Stimulated activated CD8-positive, alpha-beta memory T cell treated with anti-CD3 and anti-CD28 coated beads, Interleukin-2, amount 100 ng/mL, for 1 hour (primary cell): ENCODE data around the gene GSX2.

Source experiments
- DNase-seq, 2 donors: peaks; one replicate each; pipeline ENCODE4 v3.0.0-alpha.2; 2020; ENCODE audit warnings: low read depth in 2 of 2

GSX2 gene

DNA sequence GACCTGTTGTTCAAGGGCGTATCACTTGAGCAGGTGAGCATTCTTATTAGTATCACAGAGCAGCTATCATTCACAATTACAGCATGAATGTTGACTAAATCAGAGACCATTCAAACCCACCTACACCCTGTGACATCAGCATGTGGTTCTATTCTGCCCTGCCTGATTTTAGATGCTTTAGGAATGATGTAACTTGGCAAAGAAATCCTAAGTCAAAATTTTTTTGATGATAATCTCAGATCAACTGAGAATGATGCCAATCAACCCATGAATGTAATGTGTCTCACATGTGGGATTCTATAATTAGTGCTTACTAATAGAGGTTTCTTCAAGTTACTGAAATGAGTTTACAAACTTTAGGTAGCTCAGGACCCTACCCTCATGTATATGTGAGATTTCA lies 22.2 kb upstream of the GSX2 start:
- no peak for DNase-seq

DNA sequence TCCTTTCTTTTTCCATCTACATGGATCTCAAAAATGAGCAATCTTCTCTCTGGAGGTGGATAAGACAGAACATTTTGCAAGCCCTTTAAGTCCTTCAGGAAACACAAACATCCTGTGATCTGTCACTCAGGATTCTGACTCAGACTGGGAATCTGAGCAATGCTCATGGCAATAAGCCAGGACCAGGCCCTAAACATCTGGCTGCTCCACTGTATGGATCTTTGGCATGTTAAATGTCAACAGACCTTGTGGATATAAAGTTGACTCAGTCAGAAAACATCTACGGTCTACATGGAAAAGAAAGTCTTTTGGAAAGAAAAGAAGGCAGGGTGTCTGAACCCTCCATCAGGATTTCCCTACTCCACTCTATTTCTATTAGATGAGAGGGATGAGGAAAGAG lies 17.8 kb upstream of the GSX2 start:
- no peak for DNase-seq

DNA sequence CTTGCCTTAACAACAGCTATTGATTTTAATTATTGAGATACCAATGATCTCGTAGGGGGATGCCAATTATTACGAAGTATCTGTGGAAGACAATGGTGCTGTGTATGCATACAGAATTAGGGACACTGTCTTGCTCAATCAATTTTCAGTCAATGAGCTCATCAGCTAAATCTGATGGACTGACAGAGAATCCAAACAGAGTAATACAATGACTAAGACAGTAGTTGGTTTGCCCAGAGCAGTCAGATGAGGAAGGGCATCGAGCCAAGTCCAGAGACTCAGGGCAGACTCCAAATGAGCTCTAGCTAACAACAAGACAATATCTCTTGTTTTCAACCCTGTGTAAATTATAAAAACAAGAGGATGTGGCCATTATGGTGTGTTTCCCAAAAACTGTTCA lies 14.7 kb upstream of the GSX2 start:
- no peak for DNase-seq

DNA sequence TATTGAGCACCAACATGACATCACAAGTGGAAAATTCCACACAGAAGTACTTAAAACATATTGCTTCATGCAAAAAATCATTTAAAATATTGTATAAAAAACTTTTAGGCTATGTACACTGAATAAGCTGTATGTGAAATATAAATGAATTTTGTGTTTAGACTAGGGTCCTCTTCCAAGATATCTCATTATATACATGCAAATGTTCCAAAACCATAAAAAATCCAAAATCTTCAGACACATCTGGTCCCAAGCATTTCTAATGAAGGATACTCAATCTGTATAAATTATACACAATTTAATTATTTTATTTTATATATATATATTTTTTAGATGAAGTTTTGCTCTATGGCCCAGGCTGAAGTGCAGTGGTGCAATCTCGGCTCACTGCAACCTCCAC lies 10.1 kb upstream of the GSX2 start:
- no peak for DNase-seq

DNA sequence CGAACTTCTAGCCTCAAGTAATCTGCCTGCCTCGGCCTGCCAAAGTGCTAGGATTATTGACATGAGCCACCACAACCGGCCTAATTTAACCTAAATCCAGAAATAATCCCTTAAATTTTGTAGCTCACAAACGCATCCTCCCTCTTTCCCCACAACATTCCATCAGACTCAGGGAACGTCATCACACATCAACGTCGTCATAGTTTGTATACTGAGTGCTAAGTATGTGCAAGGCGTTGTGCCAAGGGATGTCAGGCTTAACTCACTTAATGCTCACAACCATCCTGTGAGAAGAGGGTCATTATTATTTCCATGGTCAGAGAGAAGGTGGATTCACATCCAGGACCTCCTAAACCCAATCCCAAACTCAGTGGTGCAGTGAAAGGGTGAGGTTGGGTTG lies 9.6 kb upstream of the GSX2 start:
- no peak for DNase-seq

DNA sequence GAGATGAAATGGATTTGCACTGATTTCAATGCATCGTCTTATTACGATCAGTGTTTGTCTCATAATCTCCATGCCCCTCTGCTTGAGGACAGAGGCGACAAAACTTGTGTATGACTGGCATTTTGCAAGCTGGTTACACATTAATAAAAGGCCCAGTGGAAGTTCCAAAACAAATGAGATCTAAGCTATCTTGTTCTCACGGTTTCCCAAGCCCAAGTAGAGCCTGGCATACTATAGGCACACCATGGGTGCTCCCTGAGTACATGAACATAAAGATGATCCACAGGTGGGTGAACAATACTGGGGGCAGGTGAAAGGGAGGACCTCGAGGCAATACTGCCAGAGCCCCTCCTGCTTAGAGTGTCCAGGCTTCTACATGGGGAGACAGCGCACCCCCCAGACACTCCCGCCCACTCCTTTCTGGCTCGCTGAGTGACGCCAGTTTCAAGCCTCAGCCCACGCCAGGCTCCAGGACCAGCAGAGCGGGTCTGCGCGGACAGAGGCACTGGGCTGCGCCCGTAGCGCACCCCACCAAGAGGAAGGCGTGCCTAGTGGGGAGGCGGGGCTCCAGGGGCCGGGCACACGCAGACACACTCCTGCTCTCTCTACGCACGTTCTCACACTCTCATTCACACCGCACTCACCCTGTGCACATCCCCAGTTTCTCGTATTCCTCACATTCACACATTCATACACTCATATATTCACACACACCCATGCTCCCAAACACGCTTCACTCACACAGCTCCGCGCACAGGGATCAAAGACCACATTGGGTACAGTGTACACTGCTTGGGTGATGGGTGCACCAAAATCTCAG lies 8.9 kb upstream of the GSX2 start:
- DNase-seq = no peak

DNA sequence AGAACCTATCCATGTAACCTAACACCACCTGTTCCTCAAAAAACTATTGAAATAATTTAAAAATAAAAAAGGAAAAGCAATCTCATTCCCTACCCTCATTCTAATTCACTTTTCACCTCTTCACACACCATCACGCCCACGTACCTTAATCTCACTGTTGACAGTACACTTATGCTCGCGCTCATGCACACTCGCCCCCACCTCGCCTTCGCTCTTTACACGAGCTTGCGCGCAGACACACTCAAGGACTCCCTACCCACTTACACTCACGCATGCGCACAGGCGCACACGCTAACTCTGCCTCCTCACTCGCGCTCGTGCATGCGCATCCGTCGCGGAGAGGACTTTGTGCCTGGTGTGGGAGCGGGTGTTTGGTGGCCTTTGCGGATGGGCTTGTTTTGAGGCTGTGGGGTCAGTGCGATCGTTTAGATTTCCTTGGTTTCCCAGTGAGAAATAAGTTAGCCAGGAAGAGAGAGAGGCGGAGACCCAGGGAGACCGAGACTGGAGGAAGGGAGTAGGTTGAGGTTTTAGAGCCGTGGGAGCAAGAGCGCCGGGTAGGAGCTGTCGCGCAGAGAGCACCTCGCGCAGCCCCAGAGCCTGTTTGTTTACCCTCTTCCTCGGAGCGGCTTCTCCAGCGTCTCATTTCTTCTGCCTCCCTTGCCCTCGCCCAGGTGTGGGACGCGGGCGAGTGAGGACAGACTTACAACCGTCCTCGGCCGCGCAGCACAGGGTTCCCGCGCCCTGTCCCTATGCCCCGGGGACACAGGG lies 8.1 kb upstream of the GSX2 start:
- DNase-seq = peak; percentile 63 to 74

DNA sequence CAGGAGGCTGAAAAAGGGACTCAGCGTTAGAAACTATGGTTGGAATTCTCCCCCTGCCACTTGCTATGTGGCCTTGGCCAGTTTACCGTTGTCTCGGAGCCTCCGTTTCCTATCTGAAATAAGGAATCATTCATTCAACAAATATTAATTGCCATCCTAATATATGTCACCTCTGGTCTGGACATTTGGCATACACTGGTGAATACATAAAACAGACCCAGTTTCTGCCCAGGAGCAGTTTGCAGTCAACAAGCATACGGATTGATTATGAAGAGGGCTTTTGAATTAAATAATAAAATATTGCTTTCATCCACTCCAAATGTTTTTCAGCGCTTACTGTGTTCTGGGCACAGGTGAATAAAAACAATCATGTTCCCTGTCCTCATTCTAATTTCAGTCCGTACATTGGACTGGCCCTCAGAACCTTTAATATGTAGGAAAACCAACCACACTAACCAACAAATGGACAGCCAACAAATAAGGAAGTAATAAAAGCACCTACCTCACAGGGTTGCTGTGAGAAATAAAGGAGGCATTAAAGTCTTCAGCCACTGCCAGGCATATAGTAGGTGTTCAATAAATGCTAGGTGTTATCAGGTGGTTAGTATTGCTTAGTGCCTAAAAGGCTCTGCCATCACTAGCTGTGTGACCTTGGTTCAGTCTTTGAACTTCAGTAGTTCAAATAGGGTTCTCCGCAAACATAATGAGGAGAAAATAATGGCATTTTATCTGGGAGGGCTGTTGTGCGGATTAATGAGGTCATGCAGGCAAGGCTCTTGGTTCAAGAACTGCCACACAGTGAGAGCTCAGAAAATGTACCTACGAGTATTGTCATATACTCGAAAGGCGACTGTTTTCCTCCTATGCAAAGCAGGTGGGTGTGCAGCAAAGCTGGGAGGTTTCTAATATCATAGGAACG lies 7.3 kb upstream of the GSX2 start:
- no peak for DNase-seq

DNA sequence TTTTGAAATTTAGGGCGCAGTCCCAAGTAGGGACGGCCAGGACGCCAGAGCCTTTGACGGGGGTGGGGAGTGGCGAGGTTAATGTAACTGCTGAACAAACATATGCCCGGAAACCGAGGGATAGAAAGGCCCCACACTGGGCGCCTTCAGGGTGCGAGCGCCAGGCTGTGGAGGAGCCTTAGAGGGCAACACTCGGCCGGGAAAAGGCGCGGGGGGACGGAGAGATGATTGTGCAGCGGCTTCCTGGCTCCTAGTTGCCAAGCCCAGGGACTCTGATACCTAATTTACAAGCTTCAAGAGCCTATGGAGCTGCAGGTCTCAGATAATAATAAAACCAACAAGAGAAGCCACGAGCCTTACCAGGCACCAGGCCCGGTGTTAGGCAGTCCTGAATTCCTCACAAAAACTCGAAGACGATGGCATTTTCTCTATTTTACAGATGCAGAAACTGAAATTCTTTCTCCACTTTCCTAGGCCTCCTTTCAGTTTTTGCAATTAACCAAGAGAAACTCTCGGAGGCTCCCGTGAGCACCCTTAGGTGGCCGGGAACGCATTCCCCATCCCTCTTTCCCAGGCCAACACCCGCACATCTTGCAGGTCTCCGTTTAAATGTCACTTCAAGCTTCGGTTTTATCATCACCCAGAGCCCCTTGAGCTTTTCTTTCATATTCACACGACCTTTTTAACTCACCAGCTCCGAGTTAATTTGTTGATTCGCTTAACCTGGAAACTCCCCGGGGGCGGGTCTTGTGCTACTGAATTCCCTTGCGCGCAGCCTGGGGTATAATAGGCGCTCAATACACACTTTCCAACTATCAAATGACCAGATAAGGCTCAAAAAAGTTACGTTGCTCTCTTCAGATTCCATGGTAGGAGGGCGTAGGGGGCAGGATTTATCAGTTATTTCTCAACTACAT lies 6.4 kb upstream of the GSX2 start:
- DNase-seq = no peak

DNA sequence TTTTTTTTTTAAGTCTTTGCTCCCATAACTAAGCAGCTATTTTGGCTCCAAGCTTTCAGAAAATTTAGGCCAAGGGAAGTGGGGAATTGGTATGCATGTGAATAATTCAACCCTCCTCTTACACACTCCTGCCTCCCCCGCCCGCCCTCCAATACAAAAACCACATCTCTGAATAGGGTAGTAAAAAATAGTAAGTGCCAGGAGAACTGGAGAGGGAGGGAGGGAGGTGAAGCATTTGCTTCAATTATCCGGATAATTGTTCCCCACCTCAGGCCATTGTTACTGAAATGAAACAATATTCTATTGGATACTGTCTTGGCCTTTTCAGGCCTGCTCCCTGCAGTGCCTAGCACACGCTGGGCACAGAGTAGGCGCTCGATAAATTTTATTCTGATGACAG lies 5.5 kb upstream of the GSX2 start:
- no peak for DNase-seq

DNA sequence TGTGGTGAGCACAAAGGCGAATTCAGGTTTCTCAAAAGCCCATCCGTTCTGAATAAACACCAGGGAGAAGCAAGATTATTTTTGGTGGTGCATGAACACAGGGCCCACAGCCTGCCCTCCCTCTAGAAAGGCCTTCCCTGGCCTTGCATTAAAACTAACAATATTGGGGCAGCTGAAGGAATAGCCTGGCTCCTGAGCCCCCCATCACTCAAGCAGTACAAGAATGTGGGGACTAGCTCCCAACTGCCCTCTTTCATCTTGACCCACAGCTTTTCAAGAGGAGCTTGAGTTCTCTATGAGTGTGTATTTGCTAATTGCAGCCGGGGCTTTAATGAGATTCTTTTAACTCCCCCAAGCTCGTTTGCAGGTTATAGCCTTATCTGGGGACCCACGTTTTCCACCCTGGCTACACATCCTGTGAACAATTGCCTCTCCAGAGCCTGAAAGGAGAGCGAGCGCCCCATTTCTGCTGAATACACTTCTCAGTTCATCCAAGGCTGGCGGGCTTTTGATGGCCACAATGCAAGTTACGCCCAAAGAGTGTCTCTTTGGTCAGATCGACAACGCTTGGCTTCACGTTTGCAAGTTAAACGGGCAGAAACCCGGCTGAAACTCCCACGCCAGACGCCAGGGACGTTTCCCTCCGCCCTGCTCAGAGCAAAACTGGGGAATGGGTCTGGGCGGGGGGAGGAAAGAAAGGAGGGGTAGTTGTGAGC lies 4.7 kb upstream of the GSX2 start:
- no peak for DNase-seq

DNA sequence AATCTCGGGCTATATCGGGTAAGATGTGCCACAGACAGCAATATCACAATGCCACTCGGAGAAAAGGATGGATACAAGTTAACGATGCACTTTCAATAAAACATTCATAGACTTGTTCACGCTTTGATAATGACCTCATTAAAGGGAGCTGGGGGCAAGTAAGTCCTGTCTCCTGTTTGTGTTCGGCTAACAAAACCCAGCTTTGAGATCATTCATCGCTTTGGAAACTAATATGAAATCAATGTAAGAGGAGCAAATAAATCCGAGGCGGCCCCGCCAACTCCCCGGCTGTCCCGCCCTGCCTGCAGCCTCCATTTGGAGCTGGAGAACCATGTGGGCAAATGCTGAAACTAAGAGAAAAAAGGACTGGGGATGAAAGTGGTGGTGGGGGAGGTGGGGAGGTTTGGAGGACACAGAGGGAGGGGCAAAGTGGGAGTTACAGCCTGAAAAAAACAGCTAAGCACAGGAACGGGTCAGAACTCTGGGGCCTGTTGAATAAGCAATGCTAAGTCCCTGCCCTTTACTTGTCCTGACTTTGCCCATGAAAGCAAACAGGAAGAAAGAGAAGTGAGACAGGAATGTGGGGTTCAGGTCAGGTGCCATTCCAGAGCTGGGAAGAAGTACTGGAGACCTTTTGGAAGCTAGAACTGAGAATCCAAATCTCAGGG lies 3.5 kb upstream of the GSX2 start:
- DNase-seq = no peak

DNA sequence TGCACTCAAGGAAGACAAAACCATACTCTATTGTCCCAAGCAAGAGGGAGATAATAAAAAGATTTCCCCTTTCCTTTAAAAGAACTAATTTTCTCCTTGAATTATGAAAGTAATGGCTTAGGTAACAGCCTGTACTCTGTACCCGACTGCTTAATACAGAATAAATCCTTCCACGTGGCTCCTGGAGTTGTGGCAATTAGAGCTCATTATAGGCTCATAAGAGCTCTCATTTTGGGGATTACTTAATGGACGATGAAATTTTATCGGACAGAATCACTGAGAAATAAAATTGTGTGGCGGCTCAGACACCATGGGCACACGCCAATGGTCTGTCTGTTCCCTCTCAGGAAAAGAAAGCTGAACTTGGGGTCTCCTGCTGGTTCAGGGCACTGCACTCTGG lies 2.8 kb upstream of the GSX2 start:
- DNase-seq = no peak

DNA sequence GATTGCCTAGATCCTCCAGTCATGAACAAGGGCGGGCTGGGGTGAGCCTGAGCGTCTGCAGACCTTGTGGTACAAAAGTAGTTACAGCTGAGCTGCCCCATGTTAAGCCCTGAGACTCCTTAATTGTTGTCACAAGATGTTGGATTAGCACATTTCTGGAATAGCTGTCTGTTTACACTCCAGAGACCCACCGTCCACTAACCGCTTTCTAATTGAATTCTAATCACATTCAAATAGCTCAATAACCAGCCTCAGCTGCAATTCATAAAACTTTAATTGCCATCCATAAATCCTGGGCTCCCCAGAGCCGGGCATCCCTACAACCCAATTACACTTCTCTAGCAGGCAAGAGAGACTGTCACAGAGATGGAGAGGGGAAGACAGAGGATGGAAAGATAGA lies 1.6 kb upstream of the GSX2 start:
- DNase-seq = no peak

DNA sequence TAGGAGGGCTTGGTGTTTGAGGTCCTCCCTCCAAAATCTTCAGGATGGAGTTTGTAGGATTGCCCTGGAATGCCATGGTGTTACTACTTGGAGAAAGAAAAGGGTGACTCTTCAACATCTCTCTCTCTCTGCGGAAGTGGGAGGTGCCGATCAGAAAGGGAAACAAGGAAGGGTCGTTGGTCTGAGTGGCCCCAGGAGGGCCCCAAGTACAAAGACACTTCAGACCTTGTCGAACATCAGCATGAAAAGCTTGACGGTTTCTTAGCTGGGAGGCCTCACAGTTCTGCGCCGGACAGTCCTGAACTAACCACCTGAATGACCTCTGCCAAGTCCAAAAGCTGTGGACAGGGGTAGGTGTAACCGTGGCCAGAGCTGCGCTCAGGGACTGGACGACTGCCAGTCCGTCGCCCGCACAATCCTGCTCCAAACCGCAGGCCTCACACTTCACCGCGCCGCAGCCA lies 646 bp upstream of the GSX2 start:
- no peak for DNase-seq

DNA sequence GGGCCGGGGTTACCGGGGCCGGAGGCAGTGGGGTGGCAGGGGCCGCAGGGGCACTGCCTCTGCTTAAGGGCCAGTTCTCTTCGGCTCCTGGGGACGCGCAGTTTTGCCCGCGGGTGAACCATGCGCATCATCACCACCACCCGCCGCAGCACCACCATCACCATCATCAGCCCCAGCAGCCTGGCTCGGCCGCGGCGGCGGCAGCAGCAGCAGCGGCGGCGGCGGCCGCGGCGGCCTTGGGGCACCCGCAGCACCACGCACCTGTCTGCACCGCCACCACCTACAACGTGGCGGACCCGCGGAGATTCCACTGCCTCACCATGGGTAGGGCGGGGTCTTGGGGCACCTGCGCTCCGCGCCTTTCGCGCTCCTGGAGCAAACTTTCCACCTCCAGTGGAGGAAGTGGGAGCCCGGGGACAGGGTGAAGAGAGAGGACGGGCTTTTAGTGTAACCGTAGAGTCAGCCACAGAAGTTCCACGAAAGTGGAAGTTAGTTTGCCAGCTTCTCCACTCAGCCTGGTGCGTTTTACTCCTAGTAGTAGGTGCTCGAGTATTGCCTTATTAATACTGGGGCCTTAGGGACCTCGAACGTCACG lies 729 bp downstream of the GSX2 start:
- DNase-seq = no peak

DNA sequence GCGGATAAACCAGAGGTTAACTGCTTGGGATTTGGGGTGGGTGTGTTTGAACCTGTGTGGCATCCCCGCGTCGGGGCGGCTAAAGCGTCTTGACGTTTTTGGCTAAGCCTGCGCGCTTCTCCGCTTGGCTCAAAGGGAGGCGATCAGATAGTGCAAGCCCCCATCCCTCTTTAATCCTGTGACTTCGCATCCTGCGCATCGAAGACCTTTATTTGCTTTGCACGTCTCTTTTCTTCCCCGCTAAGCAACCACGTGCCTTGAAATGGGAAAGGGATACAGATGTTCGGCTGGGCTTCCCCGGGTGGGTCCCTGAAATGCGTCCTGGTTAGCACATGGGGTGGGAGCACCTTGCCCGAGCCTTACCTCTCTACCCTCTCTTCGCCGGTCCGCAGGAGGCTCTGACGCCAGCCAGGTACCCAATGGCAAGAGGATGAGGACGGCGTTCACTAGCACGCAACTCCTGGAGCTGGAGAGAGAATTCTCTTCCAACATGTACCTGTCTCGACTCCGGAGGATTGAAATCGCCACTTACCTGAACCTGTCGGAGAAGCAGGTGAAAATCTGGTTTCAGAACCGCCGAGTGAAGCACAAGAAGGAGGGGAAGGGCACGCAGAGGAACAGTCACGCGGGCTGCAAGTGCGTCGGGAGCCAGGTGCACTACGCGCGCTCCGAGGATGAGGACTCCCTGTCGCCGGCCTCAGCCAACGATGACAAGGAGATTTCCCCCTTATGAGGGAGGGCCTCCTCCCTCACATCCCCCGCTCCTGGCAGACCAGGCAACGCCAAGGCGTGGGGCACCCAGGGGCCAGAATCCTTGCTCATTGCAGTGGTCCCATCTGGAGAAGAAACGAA lies 1.5 kb downstream of the GSX2 start:
- DNase-seq = no peak

DNA sequence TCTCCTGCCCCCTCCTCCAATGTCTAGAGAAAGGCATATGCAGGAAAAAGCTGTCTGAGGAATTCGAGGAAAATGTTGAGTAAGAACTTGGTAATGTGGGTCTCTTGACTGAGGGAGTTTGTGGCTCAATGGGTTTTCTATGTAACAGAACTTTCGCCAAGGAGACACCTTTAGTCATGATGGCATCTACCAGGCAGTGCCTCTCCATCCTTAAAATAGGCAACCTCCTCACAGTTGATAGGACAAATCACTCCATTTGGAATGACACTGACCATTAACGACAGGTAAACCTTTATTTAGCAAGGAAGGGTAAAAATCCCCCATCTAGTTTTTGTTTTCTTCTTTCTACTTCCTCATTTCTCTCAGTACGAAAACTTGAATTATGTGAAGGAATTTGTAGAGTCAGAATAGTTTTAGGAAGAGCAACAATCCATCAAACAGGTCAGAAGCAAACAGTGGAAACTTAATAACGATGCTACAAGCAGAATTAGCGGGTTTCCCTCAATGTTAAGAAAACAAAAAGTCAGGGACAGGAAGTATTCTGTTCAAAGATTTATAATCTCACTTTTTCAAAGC lies 2.7 kb downstream of the GSX2 start:
- no peak for DNase-seq
